HG02938 (cell line): ENCODE data around the gene SDHAF4.
"Not testable (repeated sequence)": the region's sequence is repeated elsewhere in the genome, so short reads cannot be mapped to it uniquely, and the experiment has no call there.

ENCODE experiments used
- ATAC-seq: cut with Tn5 transposase; IDR thresholded peaks from one replicate; pipeline ENCODE4 v1.9.1; 2021; ENCODE audit warnings: mild to moderate bottlenecking, moderate library complexity; ENCODE audit not compliant: unreplicated experiment

Gene SDHAF4

GRCh38 chr6:70592391-70593117 is 25.8 kb downstream of the SDHAF4 start:
- no peak for ATAC-seq

GRCh38 chr6:70593118-70593486 is 26.4 kb downstream of the SDHAF4 start:
- ATAC-seq, result no peak

GRCh38 chr6:70599187-70599586 is 32.5 kb downstream of the SDHAF4 start:
- no peak for ATAC-seq

- ATAC-seq, result no peak
Measured at GRCh38 chr6:70601014-70601413, 34.3 kb downstream of the SDHAF4 start.

- no peak for ATAC-seq
Measured at GRCh38 chr6:70604254-70604653, 37.5 kb downstream of the SDHAF4 start.

- not testable (repeated sequence) for ATAC-seq
Measured at GRCh38 chr6:70607371-70607770, 40.6 kb downstream of the SDHAF4 start.

- ATAC-seq, result not testable (repeated sequence)
Measured at GRCh38 chr6:70609181-70609580, 42.5 kb downstream of the SDHAF4 start.

- ATAC-seq, result no peak
Measured at GRCh38 chr6:70616728-70617260, 50.1 kb downstream of the SDHAF4 start.

- ATAC-seq, result no peak
Measured at GRCh38 chr6:70620746-70621145, 54.0 kb downstream of the SDHAF4 start.

GRCh38 chr6:70622461-70622860 is 55.7 kb downstream of the SDHAF4 start:
- ATAC-seq, result no peak

GRCh38 chr6:70625436-70625835 is 58.7 kb downstream of the SDHAF4 start:
- ATAC-seq, result no peak

- no peak for ATAC-seq
Measured at GRCh38 chr6:70627500-70628254, 60.9 kb downstream of the SDHAF4 start.

- ATAC-seq, result no peak
Measured at GRCh38 chr6:70629929-70630328, 63.2 kb downstream of the SDHAF4 start.

- ATAC-seq, result no peak
Measured at GRCh38 chr6:70633870-70634269, 67.1 kb downstream of the SDHAF4 start.

GRCh38 chr6:70636596-70636995 is 69.9 kb downstream of the SDHAF4 start:
- no peak for ATAC-seq

- ATAC-seq, result no peak
Measured at GRCh38 chr6:70638468-70638867, 71.7 kb downstream of the SDHAF4 start.
